DND-41 (cell line): ENCODE data around the gene AK6.
"Not testable (repeated sequence)": the region's sequence is repeated elsewhere in the genome, so short reads cannot be mapped to it uniquely, and the experiment has no call there.

Source experiments
- ATAC-seq: fragments of 200-7000 bp; cut with Tn5 transposase; 3 replicates; pipeline ENCODE4 v1.9.1; 2021; ENCODE audit warnings: low read depth; ENCODE audit not compliant: insufficient read depth
- DNase-seq: peaks from one replicate; pipeline ENCODE4 v3.0.0-alpha.2; 2020
- H2AFZ ChIP-seq: 2 replicates; pipeline ENCODE4 v1.6.0; 2012; ENCODE audit warnings: low read depth, low read length
- H3K27ac ChIP-seq: 2 replicates; pipeline ENCODE4 v1.5.1; 2012; ENCODE audit warnings: low read length, inconsistent platforms
- H3K27me3 ChIP-seq: fragments of 200-600 bp; sonication (generic); 2 replicates; pipeline ENCODE4 v1.6.0; 2012; ENCODE audit warnings: low read length, mild to moderate bottlenecking, inconsistent platforms; ENCODE audit not compliant: insufficient read depth, poor library complexity
- H3K36me3 ChIP-seq: 2 replicates; pipeline ENCODE4 v1.5.1; 2012; ENCODE audit warnings: low read length, inconsistent platforms; ENCODE audit not compliant: insufficient read depth
- H3K4me1 ChIP-seq: 2 replicates; pipeline ENCODE4 v1.5.1; 2012; ENCODE audit warnings: mild to moderate bottlenecking, low read length; ENCODE audit not compliant: insufficient read depth
- H3K4me2 ChIP-seq: 2 replicates; pipeline ENCODE4 v1.6.0; 2012; ENCODE audit warnings: mild to moderate bottlenecking, moderate library complexity, low read length, inconsistent platforms; ENCODE audit not compliant: insufficient read depth
- H3K4me3 ChIP-seq, 2 experiments: fragments of 200-600 bp in 1 of 2; shearing (Covaris generic) in 1 of 2; 2 replicates each; pipeline ENCODE4 v1.5.1; 2012 to 2016; ENCODE audit warnings: inconsistent platforms in 2 of 2, low read length in 2 of 2, mild to moderate bottlenecking in 2 of 2, low read depth in 1 of 2, moderate library complexity in 1 of 2
- H3K79me2 ChIP-seq: 2 replicates; pipeline ENCODE4 v1.6.0; 2012; ENCODE audit warnings: low read length, inconsistent platforms; ENCODE audit not compliant: insufficient read depth
- H3K9ac ChIP-seq: 2 replicates; pipeline ENCODE4 v1.6.0; 2012; ENCODE audit warnings: low read depth, mild to moderate bottlenecking, inconsistent platforms, low read length, moderate library complexity
- H3K9me3 ChIP-seq: 2 replicates; pipeline ENCODE4 v1.5.1; 2012; ENCODE audit warnings: low read length, moderate library complexity, mild to moderate bottlenecking, inconsistent platforms; ENCODE audit not compliant: insufficient read depth, severe bottlenecking
- H4K20me1 ChIP-seq: 2 replicates; pipeline ENCODE4 v1.6.0; 2012; ENCODE audit warnings: low read length; ENCODE audit not compliant: insufficient read depth
- EZH2 ChIP-seq: IDR thresholded peaks from 3 replicates; pipeline ENCODE4 v1.6.1; 2012; ENCODE audit warnings: borderline replicate concordance, low read depth, mild to moderate bottlenecking, moderate library complexity, low read length, inconsistent platforms; ENCODE audit not compliant: severe bottlenecking
- TF ChIP-seq, protein P1 (sequence below): IDR thresholded peaks from 2 replicates; pipeline ENCODE4 v1.5.1; 2012; ENCODE audit warnings: borderline replicate concordance, low read length, moderate library complexity, mild to moderate bottlenecking; ENCODE audit not compliant: poor library complexity, severe bottlenecking; ENCODE audit errors: extremely low read depth

AK6 gene

DNA sequence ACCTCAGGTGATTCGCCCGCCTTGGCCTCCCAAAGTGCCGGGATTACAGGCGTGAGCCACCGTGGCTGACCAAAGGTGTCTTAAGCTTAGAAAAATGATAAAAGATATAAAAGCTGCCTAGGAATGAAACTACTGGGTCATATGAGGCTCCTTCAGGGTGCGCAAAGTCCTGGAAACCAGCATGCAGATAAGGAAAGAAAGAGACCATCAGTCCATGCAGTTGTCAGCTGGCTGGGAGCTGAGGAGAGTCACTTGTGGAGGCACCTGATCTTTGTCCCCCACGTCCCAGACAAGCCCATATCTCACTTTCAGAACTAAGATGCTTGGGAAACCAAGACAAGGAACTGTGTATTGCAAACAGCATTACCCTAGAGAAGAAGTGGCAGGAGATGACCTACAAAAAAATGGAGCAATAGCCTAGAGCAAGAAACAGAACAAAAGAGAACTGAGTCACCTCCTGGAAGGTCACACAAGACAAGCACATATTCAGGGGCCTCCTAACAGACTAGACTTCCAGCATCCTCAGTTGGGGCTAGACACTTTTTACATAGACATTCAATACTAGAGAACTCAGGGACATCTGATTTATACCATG is 33.9 kb downstream of the AK6 start:
- no peak for TF ChIP-seq EZH2
- TF ChIP-seq, protein P1, sequence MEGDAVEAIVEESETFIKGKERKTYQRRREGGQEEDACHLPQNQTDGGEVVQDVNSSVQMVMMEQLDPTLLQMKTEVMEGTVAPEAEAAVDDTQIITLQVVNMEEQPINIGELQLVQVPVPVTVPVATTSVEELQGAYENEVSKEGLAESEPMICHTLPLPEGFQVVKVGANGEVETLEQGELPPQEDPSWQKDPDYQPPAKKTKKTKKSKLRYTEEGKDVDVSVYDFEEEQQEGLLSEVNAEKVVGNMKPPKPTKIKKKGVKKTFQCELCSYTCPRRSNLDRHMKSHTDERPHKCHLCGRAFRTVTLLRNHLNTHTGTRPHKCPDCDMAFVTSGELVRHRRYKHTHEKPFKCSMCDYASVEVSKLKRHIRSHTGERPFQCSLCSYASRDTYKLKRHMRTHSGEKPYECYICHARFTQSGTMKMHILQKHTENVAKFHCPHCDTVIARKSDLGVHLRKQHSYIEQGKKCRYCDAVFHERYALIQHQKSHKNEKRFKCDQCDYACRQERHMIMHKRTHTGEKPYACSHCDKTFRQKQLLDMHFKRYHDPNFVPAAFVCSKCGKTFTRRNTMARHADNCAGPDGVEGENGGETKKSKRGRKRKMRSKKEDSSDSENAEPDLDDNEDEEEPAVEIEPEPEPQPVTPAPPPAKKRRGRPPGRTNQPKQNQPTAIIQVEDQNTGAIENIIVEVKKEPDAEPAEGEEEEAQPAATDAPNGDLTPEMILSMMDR, result no peak
- peaks cover 19% of the 10 kb centered on the region for H3K4me1 ChIP-seq
- no peaks in the 10 kb centered on the region for H3K9me3 ChIP-seq
- H3K4me2 ChIP-seq, result no peak overlapping the region
- ATAC-seq, result no peak
- H3K79me2 ChIP-seq, result peaks cover 15% of the 10 kb centered on the region
- no peak for DNase-seq
- H2AFZ ChIP-seq, result no peak overlapping the region
- no peak overlapping the region for H3K4me3 ChIP-seq
- no peaks in the 10 kb centered on the region for H3K27me3 ChIP-seq
- no peak overlapping the region for H3K9ac ChIP-seq
- no peaks in the 10 kb centered on the region for H4K20me1 ChIP-seq
- H3K27ac ChIP-seq, result no peak overlapping the region
- H3K36me3 ChIP-seq, result no peaks in the 10 kb centered on the region

DNA sequence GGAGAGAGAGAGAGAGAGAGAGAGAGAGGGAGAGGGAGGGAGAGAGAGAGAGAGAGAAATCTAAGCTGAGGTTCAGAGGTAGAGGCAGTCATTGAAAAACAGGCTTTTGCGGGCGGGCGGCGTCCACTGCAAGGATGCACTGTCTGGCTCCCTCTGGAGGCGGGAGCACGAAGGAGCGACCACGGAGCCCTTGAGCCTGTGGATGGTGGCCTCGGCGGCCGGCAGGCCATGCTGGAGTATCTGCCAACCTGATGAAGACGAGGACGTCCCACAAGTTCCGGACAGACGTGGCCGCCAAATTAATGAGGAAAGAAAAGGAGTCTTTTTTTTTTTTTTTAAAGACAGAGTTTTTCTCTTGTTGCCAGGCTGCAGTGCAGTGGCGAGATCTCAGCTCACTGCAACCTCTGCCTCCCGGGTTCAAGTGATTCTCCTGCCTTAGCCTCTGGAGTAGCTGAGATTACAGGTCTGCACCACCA is 34.5 kb downstream of the AK6 start:
- peak; percentile 58 for DNase-seq
- Histone ChIP-seq H3K36me3 (no peaks in the 10 kb centered on the region), H3K27ac (no peak overlapping the region), H2AFZ (no peak overlapping the region), H3K4me2 (no peak overlapping the region), H3K4me3 (no peak overlapping the region), H3K9ac (no peak overlapping the region), H4K20me1 (no peaks in the 10 kb centered on the region), H3K79me2 (peaks cover 15% of the 10 kb centered on the region), H3K9me3 (no peaks in the 10 kb centered on the region), H3K27me3 (no peaks in the 10 kb centered on the region), H3K4me1 (peaks cover 19% of the 10 kb centered on the region)
- ATAC-seq, result peak; percentile 28; the same call in 1 of the 3 replicates
- no peak for TF ChIP-seq EZH2
- TF ChIP-seq, protein P1, result peak; percentile 64

DNA sequence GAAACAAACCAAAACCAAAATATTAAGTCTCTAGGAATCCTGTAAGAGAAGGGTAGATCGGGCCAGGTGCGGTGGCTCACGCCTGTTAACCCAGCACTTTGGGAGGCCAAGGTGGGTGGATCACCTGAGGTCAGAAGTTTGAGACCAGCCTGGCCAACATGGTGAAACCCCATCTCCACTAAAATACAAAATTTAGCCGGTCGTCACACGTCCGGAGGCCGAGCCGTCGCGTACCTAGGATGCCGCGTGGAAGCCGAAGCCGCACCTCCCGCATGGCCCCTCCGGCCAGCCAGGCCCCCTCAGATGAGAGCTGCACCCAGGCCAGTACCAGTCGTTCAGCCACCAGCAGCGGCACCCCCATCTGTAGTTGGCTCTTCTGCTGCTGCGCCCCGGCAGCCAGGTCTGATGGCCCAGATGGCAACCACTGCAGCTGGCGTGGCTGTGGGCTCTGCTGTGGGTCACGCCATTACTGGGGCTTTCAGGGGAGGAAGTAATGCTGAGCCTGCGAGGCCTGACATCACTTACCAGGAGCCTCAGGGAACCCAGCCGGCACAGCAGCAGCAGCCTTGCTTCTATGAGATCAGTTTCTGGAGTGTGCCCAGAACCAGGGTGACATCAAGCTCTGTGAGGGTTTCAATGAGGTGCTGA is 35.5 kb downstream of the AK6 start:
- not testable (repeated sequence) for H3K36me3 ChIP-seq, ATAC-seq, H3K27ac ChIP-seq, H4K20me1 ChIP-seq, H3K27me3 ChIP-seq, H3K9me3 ChIP-seq
- Histone ChIP-seq H2AFZ (peak overlapping the region; percentile 100; the same call in 1 of the 2 replicates), H3K79me2 (peaks cover 15% of the 10 kb centered on the region), H3K9ac (peak overlapping the region; percentile 68; the same call in 1 of the 2 replicates), H3K4me3 (peak overlapping the region in 1 of 2 experiments; percentile 80; a peak in 2 of 4 replicates), H3K4me1 (peaks cover 19% of the 10 kb centered on the region), H3K4me2 (peak overlapping the region; percentile 87; the same call in 1 of the 2 replicates)
- peak; percentile 18 for DNase-seq
